T-cell (primary cell): Measurements from ENCODE around the gene FSTL4. TPM values are rescaled to one million over a fixed set of nuclear protein-coding genes. Genes with fewer than 3 reads are reported as not detected.

Experiments used
- ATAC-seq, 4 experiments: fragments of 200-7000 bp in 3 of 4; fragments of 150-1000 bp in 1 of 4; cut with Tn5 transposase; replicated peaks in 1 of 4; 1 replicate in 3 of 4; 2 replicates in 1 of 4; pipeline ENCODE4 v1.10.0; 2021; ENCODE audit warnings: moderate library complexity in 3 of 4, mild to moderate bottlenecking in 2 of 4, moderate number of reproducible peaks in 1 of 4
- CTCF ChIA-PET, 2 donors: fragments of 300-600 bp; sonication (Branson Sonifier 250); formaldehyde crosslinking; loops; one replicate each; lab custom pipeline; 2022; ENCODE audit warnings: antibody characterized with exemption in 2 of 2; lab: Charles Lee
- POLR2A ChIA-PET, 2 donors: fragments of 300-600 bp; sonication (Branson Sonifier 250); formaldehyde crosslinking; loops; one replicate each; lab custom pipeline; 2022; ENCODE audit warnings: antibody characterized with exemption in 2 of 2; lab: Charles Lee
- DNase-seq, 35 experiments: peaks; one replicate each; pipeline versions ENCODE4 v3.0.0 to v3.0.0-alpha.2; 2013 to 2023
- H3K27ac ChIP-seq: one replicate; pipeline ENCODE4 v1.5.1; 2013; ENCODE audit warnings: low read length
- H3K27me3 ChIP-seq, 2 experiments: replicated peaks in 1 of 2; 1 replicate in 1 of 2; 2 replicates in 1 of 2; pipeline versions ENCODE4 v1.6.1 to v1.7.0; 2013; ENCODE audit warnings: low read length in 1 of 2, mixed read lengths in 1 of 2; ENCODE audit not compliant: control insufficient read depth in 2 of 2, insufficient read depth in 2 of 2; ENCODE audit errors: extremely low read depth in 1 of 2
- H3K36me3 ChIP-seq, 2 donors: 1 replicate in 1 of 2; 2 replicates in 1 of 2; pipeline versions ENCODE4 v1.6.1 to v1.7.0; 2013; ENCODE audit warnings: low read length in 1 of 2; ENCODE audit not compliant: control insufficient read depth in 2 of 2, insufficient read depth in 1 of 2; ENCODE audit errors: extremely low read depth in 1 of 2
- H3K4me1 ChIP-seq, 2 experiments: 1 replicate in 1 of 2; 2 replicates in 1 of 2; pipeline versions ENCODE4 v1.6.1 to v1.7.0; 2013; ENCODE audit warnings: low read length in 2 of 2, mixed read lengths in 1 of 2; ENCODE audit not compliant: insufficient read depth in 2 of 2, control insufficient read depth in 1 of 2; ENCODE audit errors: extremely low read depth in 1 of 2
- H3K4me3 ChIP-seq, 2 donors: 1 replicate in 1 of 2; 2 replicates in 1 of 2; pipeline versions ENCODE4 v1.5.1 to v1.7.0; 2013; ENCODE audit warnings: mild to moderate bottlenecking in 2 of 2, low read length in 1 of 2, moderate library complexity in 1 of 2; ENCODE audit not compliant: control insufficient read depth in 1 of 2; ENCODE audit errors: extremely low read depth in 1 of 2
- H3K9me3 ChIP-seq: 2 replicates; pipeline ENCODE4 v1.7.0; 2013
- H3K27ac Mint-ChIP-seq, 2 donors: one replicate each; pipeline ENCODE4 v1.8.0; 2020 to 2021; ENCODE audit warnings: mild to moderate bottlenecking in 2 of 2, mixed read lengths in 2 of 2
- H3K27me3 Mint-ChIP-seq, 2 donors: one replicate each; pipeline ENCODE4 v1.8.0; 2021 to 2022; ENCODE audit warnings: mixed read lengths in 2 of 2
- H3K36me3 Mint-ChIP-seq: one replicate; pipeline ENCODE4 v1.8.0; 2021; ENCODE audit warnings: mixed read lengths
- H3K4me1 Mint-ChIP-seq, 3 donors: one replicate each; pipeline ENCODE4 v1.8.0; 2020 to 2022; ENCODE audit warnings: mixed read lengths in 3 of 3, mild to moderate bottlenecking in 1 of 3
- H3K4me3 Mint-ChIP-seq, 3 donors: one replicate each; pipeline ENCODE4 v1.8.0; 2020 to 2022; ENCODE audit warnings: mild to moderate bottlenecking in 3 of 3, mixed read lengths in 3 of 3, moderate library complexity in 3 of 3
- H3K9me3 Mint-ChIP-seq, 3 donors: one replicate each; pipeline ENCODE4 v1.8.0; 2020 to 2022; ENCODE audit warnings: mixed read lengths in 3 of 3
- WGBS: methylation state at CpG from one replicate; pipeline ENCODE4 v1.1.5; 2013; ENCODE audit warnings: missing lambda C conversion rate; ENCODE audit not compliant: insufficient coverage; 5-methylcytosine and 5-hydroxymethylcytosine counted together
- total RNA-seq, 35 experiments: library from RNA in 6 of 35; stranded (reverse) in 6 of 35; fragments of 120-200 nt in 1 of 35; gene quantifications; one replicate each; pipeline versions ENCODE4 v1.2.1 to v1.2.4 and lab custom pipeline; 2013 to 2026

The FSTL4 gene
- total RNA-seq, 5 donors from 2014 or later (not counting 1 experiment from before 2014, with no cell fraction given): 1.6 TPM; not detected in 3

DNA sequence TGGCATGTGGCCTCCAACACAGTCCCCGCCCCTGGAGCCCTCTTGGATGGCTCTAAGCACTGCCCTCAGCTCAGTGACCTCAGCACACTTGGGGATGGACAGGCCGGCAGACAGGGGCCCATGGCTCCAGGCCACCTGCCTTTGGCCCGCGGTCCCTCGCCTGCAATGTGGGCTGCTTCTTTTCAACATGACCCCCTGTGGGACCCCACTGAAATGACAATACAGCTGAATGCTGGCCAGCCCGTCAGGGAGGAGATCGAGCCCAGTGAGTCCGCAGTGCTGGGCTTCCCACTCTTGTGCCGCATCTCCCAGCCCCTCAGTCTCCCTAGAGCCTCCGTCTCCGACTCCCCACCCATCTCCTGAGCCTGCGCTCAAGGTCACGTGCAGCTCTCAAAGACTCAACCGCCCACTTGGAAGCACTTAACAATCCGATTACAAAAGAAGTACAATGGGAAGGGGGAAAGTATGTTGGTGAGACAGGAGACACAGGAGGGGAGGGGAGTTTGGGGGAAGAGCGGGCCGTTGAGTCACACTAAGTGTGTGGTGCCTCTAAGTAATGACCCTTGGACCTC, 321.6 kb downstream of the FSTL4 start:
- Mint-ChIP-seq H3K4me1 (no peaks in the 10 kb centered on the region), H3K9me3 (no peaks in the 10 kb centered on the region), H3K27me3 (no peaks in the 10 kb centered on the region), H3K36me3 (no peaks in the 10 kb centered on the region), H3K4me3 (no peak overlapping the region), H3K27ac (no peak overlapping the region)
- CTCF ChIA-PET: no interaction called here
- POLR2A ChIA-PET: no interaction called here
- H3K27me3 ChIP-seq: peaks cover 0 to 11% of the 10 kb centered on the region in 2 experiments
- H3K4me3 ChIP-seq: no peak overlapping the region
- no peaks in the 10 kb centered on the region for H3K9me3 ChIP-seq
- no peaks in the 10 kb centered on the region for H3K4me1 ChIP-seq
- no peaks in the 10 kb centered on the region for H3K36me3 ChIP-seq
- ATAC-seq: no peak
- no peak for DNase-seq
- 90% methylated on average over 15 of the region's 17 CpGs for WGBS
- H3K27ac ChIP-seq: no peak overlapping the region

DNA sequence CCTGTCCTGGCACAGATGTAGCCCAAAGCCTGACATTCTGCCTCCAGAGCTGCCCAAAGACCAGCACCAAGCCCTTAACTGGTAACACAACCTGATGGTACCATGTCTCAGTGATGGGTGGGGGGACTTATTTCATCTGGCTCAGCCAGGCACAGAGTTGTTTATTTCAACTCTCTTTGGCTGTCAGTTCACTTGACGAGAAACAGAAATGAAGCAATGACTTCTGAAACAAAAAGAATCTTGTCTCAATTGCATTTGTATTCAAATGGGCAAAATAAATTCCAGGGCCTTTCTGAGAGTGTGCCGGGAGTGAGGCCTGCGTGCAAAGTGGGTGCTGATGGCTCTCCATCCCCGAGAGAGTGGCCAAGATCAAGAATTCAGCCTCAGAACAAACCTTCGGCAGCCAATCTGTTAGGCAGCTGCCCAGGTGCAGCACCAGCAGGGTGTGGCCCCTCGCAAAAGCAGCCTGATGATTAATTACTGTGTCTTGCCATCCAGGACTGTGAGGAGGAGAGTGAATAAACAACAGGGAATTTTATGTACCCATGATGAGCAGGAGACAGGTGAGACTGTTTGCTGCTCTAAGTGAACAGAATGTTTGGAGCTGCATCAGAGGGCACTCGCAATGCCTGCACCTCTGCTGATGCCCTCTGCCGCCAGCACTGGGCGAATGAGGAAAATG, 322.5 kb downstream of the FSTL4 start:
- Histone ChIP-seq H3K36me3 (no peaks in the 10 kb centered on the region), H3K27ac (no peak overlapping the region), H3K9me3 (no peaks in the 10 kb centered on the region), H3K4me1 (no peaks in the 10 kb centered on the region), H3K27me3 (peaks cover 0 to 7% of the 10 kb centered on the region in 2 experiments), H3K4me3 (no peak overlapping the region)
- WGBS: 84% methylated on average over 9 of the region's 9 CpGs
- Mint-ChIP-seq H3K9me3 (no peaks in the 10 kb centered on the region), H3K27ac (no peak overlapping the region), H3K27me3 (no peaks in the 10 kb centered on the region), H3K4me1 (no peaks in the 10 kb centered on the region), H3K4me3 (no peak overlapping the region), H3K36me3 (no peaks in the 10 kb centered on the region)
- ATAC-seq (no peak), DNase-seq (no peak)
- ChIA-PET POLR2A (no interaction called here), CTCF (no interaction called here)

DNA sequence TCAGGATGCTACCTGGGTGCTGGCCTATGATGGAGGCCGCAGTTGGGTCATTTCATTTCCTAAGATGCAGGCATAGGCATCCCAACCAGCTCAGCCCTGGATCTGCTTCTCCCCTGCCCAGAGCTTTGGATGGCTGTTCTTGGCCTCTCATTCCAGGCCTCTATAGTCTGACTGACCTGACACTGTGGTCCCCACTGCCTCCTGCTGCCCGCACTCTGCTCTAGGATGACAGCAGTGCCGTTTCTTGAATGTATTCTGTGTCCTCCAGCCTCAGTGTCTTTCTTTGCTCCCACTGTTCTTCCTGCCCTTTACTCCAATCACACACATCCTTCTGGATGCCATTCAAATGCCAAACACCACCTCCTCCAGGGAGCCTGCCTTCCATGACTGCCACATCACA, 324.8 kb downstream of the FSTL4 start:
- POLR2A ChIA-PET: no interaction called here
- H3K27ac Mint-ChIP-seq: no peak overlapping the region
- no peaks in the 10 kb centered on the region for H3K27me3 Mint-ChIP-seq

DNA sequence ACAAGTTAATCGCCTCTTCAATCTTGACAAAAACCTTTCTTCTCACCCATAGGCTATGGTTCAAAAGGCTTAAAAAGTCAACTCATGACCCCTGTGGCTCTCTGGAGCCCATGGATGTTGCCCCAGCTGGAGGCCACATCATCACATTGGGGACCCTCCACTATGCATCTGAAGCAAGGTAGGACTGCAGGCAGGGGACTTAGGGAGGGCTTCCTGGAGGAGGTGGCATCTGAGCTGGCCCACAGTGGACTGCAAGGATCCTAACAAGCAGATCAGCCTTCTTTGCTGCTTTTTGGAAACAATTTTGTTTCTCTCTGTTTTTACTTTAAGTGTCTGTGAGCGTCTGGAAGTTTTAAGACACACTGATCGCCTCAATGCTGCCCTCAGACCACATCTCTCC, 325.9 kb downstream of the FSTL4 start:
- Mint-ChIP-seq H3K36me3 (no peaks in the 10 kb centered on the region), H3K27me3 (no peaks in the 10 kb centered on the region), H3K27ac (no peak overlapping the region), H3K4me3 (no peak overlapping the region), H3K4me1 (no peaks in the 10 kb centered on the region), H3K9me3 (no peaks in the 10 kb centered on the region)
- no peaks in the 10 kb centered on the region for H3K9me3 ChIP-seq
- peaks cover 0 to 5% of the 10 kb centered on the region in 2 experiments for H3K27me3 ChIP-seq
- ChIA-PET POLR2A (no interaction called here), CTCF (interaction anchor here (0.7 to 2.3 kb wide), 2 partner anchors 36 to 175 kb away, joined by 3 to 14 read pairs; no protein-coding TSS in a partner anchor)
- 80% methylated on average over 1 of the region's 3 CpGs for WGBS
- DNase-seq (no peak), ATAC-seq (no peak)
- no peak overlapping the region for H3K27ac ChIP-seq
- H3K4me1 ChIP-seq: no peaks in the 10 kb centered on the region
- no peak overlapping the region for H3K4me3 ChIP-seq
- H3K36me3 ChIP-seq: no peaks in the 10 kb centered on the region

More for the DNA sequence above, 324.8 kb downstream of the FSTL4 start:
- 68% methylated on average over 3 of the region's 3 CpGs for WGBS
- H3K36me3 ChIP-seq: no peaks in the 10 kb centered on the region
- Mint-ChIP-seq H3K9me3 (no peaks in the 10 kb centered on the region), H3K4me3 (no peak overlapping the region), H3K36me3 (no peaks in the 10 kb centered on the region), H3K4me1 (no peaks in the 10 kb centered on the region)
- no peaks in the 10 kb centered on the region for H3K4me1 ChIP-seq
- ATAC-seq: peak in 3 of 4 experiments; percentile 54 to 68 (median 57)
- peaks cover 0 to 8% of the 10 kb centered on the region in 2 experiments for H3K27me3 ChIP-seq
- H3K27ac ChIP-seq: no peak overlapping the region
- H3K4me3 ChIP-seq: no peak overlapping the region
- DNase-seq: peak in 28 of 35 experiments; percentile 3 to 59 (median 30)
- no peaks in the 10 kb centered on the region for H3K9me3 ChIP-seq
- CTCF ChIA-PET: interaction anchor here (0.7 to 2.3 kb wide), 5 partner anchors 10 to 176 kb away, joined by 3 to 14 read pairs (median 3); no protein-coding TSS in a partner anchor

DNA sequence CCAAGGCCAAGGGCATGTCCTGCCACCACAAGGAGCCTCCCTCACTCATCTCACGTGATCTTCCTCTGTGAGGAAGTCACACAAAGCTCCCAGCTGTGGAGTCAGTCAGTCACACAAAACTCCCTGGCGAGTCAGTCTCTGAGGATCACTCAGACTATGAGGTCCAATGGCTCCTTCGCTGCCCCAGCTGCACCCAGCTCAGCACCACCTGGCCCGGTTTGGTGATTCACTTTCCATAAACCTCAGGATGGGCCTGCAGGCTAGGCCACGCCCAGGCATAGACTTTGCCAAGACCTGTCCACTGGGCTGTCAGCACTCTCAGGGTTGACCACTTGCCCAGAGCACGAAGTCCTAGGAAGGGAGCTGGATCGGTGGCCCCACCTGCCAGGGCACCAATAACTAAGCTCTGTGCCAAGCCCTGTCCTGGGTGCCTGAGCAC, 326.7 kb downstream of the FSTL4 start:
- Mint-ChIP-seq H3K4me1 (no peaks in the 10 kb centered on the region), H3K27me3 (no peaks in the 10 kb centered on the region), H3K27ac (no peak overlapping the region), H3K9me3 (no peaks in the 10 kb centered on the region), H3K4me3 (no peak overlapping the region), H3K36me3 (no peaks in the 10 kb centered on the region)
- ChIA-PET POLR2A (no interaction called here), CTCF (interaction anchor here in 1 of 2 donors (2.3 kb wide), 1 partner anchor 174 kb away, joined by 14 read pairs; no protein-coding TSS in a partner anchor)
- Histone ChIP-seq H3K4me1 (no peaks in the 10 kb centered on the region), H3K4me3 (no peak overlapping the region), H3K27ac (no peak overlapping the region), H3K27me3 (peaks cover 0 to 5% of the 10 kb centered on the region in 2 experiments), H3K9me3 (no peaks in the 10 kb centered on the region), H3K36me3 (no peaks in the 10 kb centered on the region)
- ATAC-seq: no peak
- WGBS: 62% methylated on average over 7 of the region's 7 CpGs
- DNase-seq: no peak

DNA sequence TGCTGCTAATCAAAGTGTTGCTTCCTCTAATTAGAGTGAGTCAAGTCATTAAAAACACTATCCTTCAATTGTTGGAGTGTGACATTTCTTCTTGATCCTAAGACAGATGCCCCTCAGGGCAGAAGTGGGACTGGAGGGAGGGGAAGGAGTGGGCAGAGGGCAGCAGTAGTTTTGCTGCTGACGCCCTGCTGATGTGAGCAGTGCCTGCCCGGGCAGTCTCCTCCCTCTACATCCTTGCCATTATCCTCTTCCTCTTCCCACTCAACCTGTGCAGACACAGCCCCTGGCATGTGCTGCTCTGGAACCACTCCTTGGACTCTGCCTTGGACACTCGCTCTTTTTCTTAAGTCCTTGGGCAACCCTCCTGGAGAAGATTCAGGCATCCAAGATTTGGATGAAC, 328.0 kb downstream of the FSTL4 start:
- H3K4me3 ChIP-seq: no peak overlapping the region
- CTCF ChIA-PET: no interaction called here
- no peaks in the 10 kb centered on the region for H3K27me3 Mint-ChIP-seq
- 79% methylated on average over 2 of the region's 3 CpGs for WGBS
- POLR2A ChIA-PET: no interaction called here
- no peaks in the 10 kb centered on the region for H3K4me1 Mint-ChIP-seq
- no peaks in the 10 kb centered on the region for H3K9me3 Mint-ChIP-seq
- ATAC-seq (no peak), DNase-seq (no peak)
- H3K27ac Mint-ChIP-seq: no peak overlapping the region
- H3K36me3 Mint-ChIP-seq: no peaks in the 10 kb centered on the region
- H3K27ac ChIP-seq: no peak overlapping the region
- H3K4me3 Mint-ChIP-seq: no peak overlapping the region
- H3K27me3 ChIP-seq: peaks cover 0 to 5% of the 10 kb centered on the region in 2 experiments
- H3K9me3 ChIP-seq: no peaks in the 10 kb centered on the region
- H3K4me1 ChIP-seq: no peaks in the 10 kb centered on the region
- H3K36me3 ChIP-seq: no peaks in the 10 kb centered on the region
